Endothelial cell of umbilical vein (primary cell): ENCODE measurements around the gene PPP1R9A. TPM values are rescaled to one million over a fixed set of nuclear protein-coding genes. Genes with fewer than 3 reads are reported as not detected.

ENCODE experiments used
- BruUV-seq: library from RNA; stranded (reverse); fragments of 400-500 nt; replicated peaks from 2 replicates; lab custom pipeline; 2021; lab: Mats Ljungman, UMichigan
- CTCF ChIA-PET: fragments of 300-600, 350-600 bp; sonication (Branson Sonifier 250); formaldehyde crosslinking; loops from one replicate; lab custom pipeline; 2021; ENCODE audit warnings: antibody characterized with exemption, inconsistent platforms; lab: Charles Lee
- POLR2A ChIA-PET: fragments of 300-600, 350-600 bp; sonication (Branson Sonifier 250); formaldehyde crosslinking; loops from one replicate; lab custom pipeline; 2021; ENCODE audit warnings: antibody characterized with exemption, inconsistent platforms; lab: Charles Lee
- DNase-seq: peaks from one replicate; pipeline ENCODE4 v3.0.0-alpha.2; 2011; ENCODE audit warnings: low read depth, low spot score
- FAIRE-seq: peaks from 2 replicates; lab custom pipeline; 2011; peaks lifted over from hg19 to GRCh38; lab: Jason Lieb, UNC
- H2AFZ ChIP-seq: 2 replicates; pipeline ENCODE4 v1.6.0; 2012; ENCODE audit warnings: low read depth, low read length, control low read depth, inconsistent platforms
- H3K27ac ChIP-seq: 2 replicates; pipeline ENCODE4 v1.5.1; 2011; ENCODE audit warnings: low read depth, mild to moderate bottlenecking, control low read depth, low read length, moderate library complexity; ENCODE audit not compliant: insufficient read depth
- H3K27me3 ChIP-seq, 2 experiments: 2 replicates each; pipeline versions ENCODE4 v1.6.0 to v1.6.1; 2011; ENCODE audit warnings: low read length in 2 of 2, mixed read lengths in 1 of 2; ENCODE audit not compliant: control insufficient read depth in 2 of 2, insufficient read depth in 2 of 2
- H3K36me3 ChIP-seq, 2 experiments: 2 replicates in 1 of 2; 3 replicates in 1 of 2; pipeline ENCODE4 v1.5.1; 2011; ENCODE audit warnings: low read length in 2 of 2, mild to moderate bottlenecking in 1 of 2, moderate library complexity in 1 of 2; ENCODE audit not compliant: control insufficient read depth in 2 of 2, insufficient read depth in 2 of 2; ENCODE audit errors: extremely low read depth in 1 of 2
- H3K4me1 ChIP-seq: 3 replicates; pipeline ENCODE4 v1.5.1; 2011; ENCODE audit warnings: mild to moderate bottlenecking, low read length; ENCODE audit not compliant: control insufficient read depth, insufficient read depth; ENCODE audit errors: extremely low read depth
- H3K4me2 ChIP-seq: 2 replicates; pipeline ENCODE4 v1.6.1; 2011; ENCODE audit warnings: low read length, control low read depth, mixed read lengths; ENCODE audit not compliant: insufficient read depth
- H3K4me3 ChIP-seq, 3 experiments: fragments of 200-600 bp in 1 of 3; sonication (generic), shearing (Covaris generic) in 1 of 3; replicated peaks in 1 of 3; 2 replicates each; pipeline ENCODE4 v1.5.1; 2011 to 2016; ENCODE audit warnings: control low read depth in 3 of 3, low read length in 3 of 3, mild to moderate bottlenecking in 2 of 3, inconsistent platforms in 1 of 3, low read depth in 1 of 3, moderate library complexity in 1 of 3; ENCODE audit not compliant: insufficient read depth in 1 of 3
- H3K79me2 ChIP-seq: 2 replicates; pipeline ENCODE4 v1.6.0; 2012; ENCODE audit warnings: low read length, inconsistent platforms; ENCODE audit not compliant: control insufficient read depth, insufficient read depth
- H3K9ac ChIP-seq: replicated peaks from 2 replicates; pipeline ENCODE3; 2011; ENCODE audit warnings: low read length, control low read depth; ENCODE audit not compliant: insufficient read depth; ENCODE audit errors: extremely low read depth
- H3K9me1 ChIP-seq: replicated peaks from 3 replicates; pipeline ENCODE4 v1.6.0; 2011; ENCODE audit warnings: mild to moderate bottlenecking, low read length; ENCODE audit not compliant: control insufficient read depth, insufficient read depth; ENCODE audit errors: extremely low read depth
- H3K9me3 ChIP-seq: replicated peaks from 2 replicates; pipeline ENCODE4 v1.5.1; 2012; ENCODE audit warnings: low read length, inconsistent platforms; ENCODE audit not compliant: control insufficient read depth, insufficient read depth
- H4K20me1 ChIP-seq: replicated peaks from 2 replicates; pipeline ENCODE3; 2011; ENCODE audit warnings: mild to moderate bottlenecking, low read length; ENCODE audit not compliant: control insufficient read depth, insufficient read depth; ENCODE audit errors: extremely low read depth
- EZH2 ChIP-seq: IDR thresholded peaks from 2 replicates; pipeline ENCODE4 v1.6.1; 2012; ENCODE audit warnings: borderline replicate concordance, low read depth, mild to moderate bottlenecking, moderate library complexity, low read length, inconsistent platforms; ENCODE audit not compliant: severe bottlenecking
- FOS ChIP-seq: IDR thresholded peaks from 2 replicates; pipeline ENCODE4 v1.6.1; 2011; ENCODE audit warnings: mild to moderate bottlenecking, low read length, moderate library complexity, borderline replicate concordance; ENCODE audit not compliant: insufficient read depth
- GATA2 ChIP-seq: IDR thresholded peaks from 2 replicates; pipeline ENCODE4 v1.7.0; 2011; ENCODE audit warnings: low read depth, mild to moderate bottlenecking, moderate library complexity, mixed read lengths, low read length; ENCODE audit not compliant: insufficient read length, insufficient read depth
- JUN ChIP-seq: IDR thresholded peaks from 2 replicates; pipeline ENCODE4 v1.6.1; 2011; ENCODE audit warnings: borderline replicate concordance, low read depth; ENCODE audit not compliant: insufficient read length, insufficient read depth
- MYC ChIP-seq: IDR thresholded peaks from one replicate; pipeline ENCODE4 v1.6.1; 2011; ENCODE audit warnings: mild to moderate bottlenecking, low read depth, low read length
- POLR2A ChIP-seq: IDR thresholded peaks from 2 replicates; pipeline ENCODE4 v1.6.1; 2012; ENCODE audit warnings: low read depth, mild to moderate bottlenecking, control low read depth, low read length
- POLR2AphosphoS5 ChIP-seq: IDR thresholded peaks from 2 replicates; pipeline ENCODE4 v1.6.1; 2012; ENCODE audit warnings: low read depth, mild to moderate bottlenecking, control low read depth, low read length, moderate library complexity; ENCODE audit not compliant: insufficient read depth
- dilution Hi-C: fragments of 300-500 bp; cut with MboI; formaldehyde crosslinking; loops from one replicate; pipeline ENCODE4 v1.15.0; 2019; ENCODE audit warnings: low sequenced_read_pairs; ENCODE audit not compliant: extremely low pct_ligation_motif_present
- intact Hi-C: fragments of 100-400 bp; cut with micrococcal nuclease; formaldehyde crosslinking; loops from one replicate; pipeline ENCODE4 v1.10.0; 2022
- polyA plus RNA-seq, 4 experiments: library from polyadenylated mRNA; depleted of rRNA in 3 of 4; stranded (reverse) in 3 of 4; unstranded in 1 of 4; fragments of >200 nt; gene quantifications; 2 replicates each; pipeline versions ENCODE4 v1.2.1 to v1.2.3, GENCODE V29; 2011 to 2012; ENCODE audit warnings: missing spikeins in 1 of 4
- total RNA-seq: library from RNA; stranded (reverse); gene quantifications from 2 replicates; pipeline ENCODE4 v1.2.3, GENCODE V29; 2021
- TF ChIP-seq, protein P1 (sequence below): IDR thresholded peaks from 2 replicates; pipeline ENCODE4 v1.6.1; 2011; ENCODE audit not compliant: insufficient read depth, insufficient read length
- TF ChIP-seq, protein P2 (sequence below), 2 donors: IDR thresholded peaks; 1 replicate in 1 of 2; 2 replicates in 1 of 2; pipeline ENCODE4 v1.5.1; 2011; ENCODE audit warnings: low read length in 2 of 2, mild to moderate bottlenecking in 2 of 2, moderate library complexity in 2 of 2, control low read depth in 1 of 2, inconsistent platforms in 1 of 2, low read depth in 1 of 2; ENCODE audit not compliant: insufficient read depth in 1 of 2; ENCODE audit errors: extremely low read depth in 1 of 2

Gene PPP1R9A
- total and polyA plus RNA-seq, 2 donors (not counting 3 experiments of a cell fraction or from before 2014, with no cell fraction given), result 0.50 to 3.0 TPM

- ChIA-PET CTCF (interaction anchor here (1.5 kb wide), 1 partner anchor 14 kb away, joined by 4 read pairs; no protein-coding TSS in a partner anchor), POLR2A (no interaction called here)
- Histone ChIP-seq H3K27me3 (no peaks in the 10 kb centered on the region), H3K9me1 (no peaks in the 10 kb centered on the region), H3K79me2 (no peaks in the 10 kb centered on the region), H3K4me3 (no peak overlapping the region), H3K4me1 (peaks cover under 1% of the 10 kb centered on the region), H3K9me3 (no peaks in the 10 kb centered on the region), H4K20me1 (no peaks in the 10 kb centered on the region), H3K9ac (no peak overlapping the region), H2AFZ (no peak overlapping the region), H3K36me3 (no peaks in the 10 kb centered on the region), H3K27ac (no peak overlapping the region), H3K4me2 (no peak overlapping the region)
- intact Hi-C loops, result no loop called here
- TF ChIP-seq JUN (no peak), GATA2 (no peak), POLR2A (no peak), FOS (no peak), EZH2 (no peak), MYC (no peak), POLR2AphosphoS5 (no peak)
- TF ChIP-seq, protein P1, sequence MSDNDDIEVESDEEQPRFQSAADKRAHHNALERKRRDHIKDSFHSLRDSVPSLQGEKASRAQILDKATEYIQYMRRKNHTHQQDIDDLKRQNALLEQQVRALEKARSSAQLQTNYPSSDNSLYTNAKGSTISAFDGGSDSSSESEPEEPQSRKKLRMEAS, result no peak
- TF ChIP-seq, protein P2, sequence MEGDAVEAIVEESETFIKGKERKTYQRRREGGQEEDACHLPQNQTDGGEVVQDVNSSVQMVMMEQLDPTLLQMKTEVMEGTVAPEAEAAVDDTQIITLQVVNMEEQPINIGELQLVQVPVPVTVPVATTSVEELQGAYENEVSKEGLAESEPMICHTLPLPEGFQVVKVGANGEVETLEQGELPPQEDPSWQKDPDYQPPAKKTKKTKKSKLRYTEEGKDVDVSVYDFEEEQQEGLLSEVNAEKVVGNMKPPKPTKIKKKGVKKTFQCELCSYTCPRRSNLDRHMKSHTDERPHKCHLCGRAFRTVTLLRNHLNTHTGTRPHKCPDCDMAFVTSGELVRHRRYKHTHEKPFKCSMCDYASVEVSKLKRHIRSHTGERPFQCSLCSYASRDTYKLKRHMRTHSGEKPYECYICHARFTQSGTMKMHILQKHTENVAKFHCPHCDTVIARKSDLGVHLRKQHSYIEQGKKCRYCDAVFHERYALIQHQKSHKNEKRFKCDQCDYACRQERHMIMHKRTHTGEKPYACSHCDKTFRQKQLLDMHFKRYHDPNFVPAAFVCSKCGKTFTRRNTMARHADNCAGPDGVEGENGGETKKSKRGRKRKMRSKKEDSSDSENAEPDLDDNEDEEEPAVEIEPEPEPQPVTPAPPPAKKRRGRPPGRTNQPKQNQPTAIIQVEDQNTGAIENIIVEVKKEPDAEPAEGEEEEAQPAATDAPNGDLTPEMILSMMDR (IDR thresholded peaks at IDR 0.05; ENCODE audit: extremely low read depth in 1 of 2, insufficient read depth in 1 of 2, low read depth in 1 of 2, low read length in 2 of 2), result no peak
- no TSS peak for BruUV-seq
- dilution Hi-C loops, result no loop called here
- FAIRE-seq, result no peak
- no peak for DNase-seq
Measured at GRCh38 chr7:94997547-94997946, 90.2 kb downstream of the PPP1R9A start.
